Suprapubic skin (tissue), 4 donors: ENCODE results near the gene MUC6. TPM values are rescaled to one million over a fixed set of nuclear protein-coding genes. Genes with fewer than 3 reads are reported as not detected.

Experiments used
- DNase-seq, 2 donors: peaks; one replicate each; pipeline ENCODE4 v3.0.0-alpha.2; 2019; ENCODE audit warnings: low spot score in 2 of 2
- H3K27ac ChIP-seq: fragments of 200-600 bp; sonication (generic); one replicate; pipeline ENCODE4 v1.5.1; 2019
- H3K27me3 ChIP-seq: fragments of 200-600 bp; sonication (generic); one replicate; pipeline ENCODE4 v1.5.1; 2019
- H3K36me3 ChIP-seq: fragments of 200-600 bp; sonication (generic); one replicate; pipeline ENCODE4 v1.5.1; 2019
- H3K4me1 ChIP-seq: fragments of 200-600 bp; sonication (generic); one replicate; pipeline ENCODE4 v1.5.1; 2019
- H3K4me3 ChIP-seq: fragments of 200-600 bp; sonication (generic); one replicate; pipeline ENCODE4 v1.5.1; 2019; ENCODE audit warnings: mild to moderate bottlenecking
- H3K9me3 ChIP-seq: fragments of 200-600 bp; sonication (generic); one replicate; pipeline ENCODE4 v1.5.1; 2019
- EP300 ChIP-seq: sonication (generic); formaldehyde crosslinking; IDR thresholded peaks from one replicate; pipeline ENCODE4 v1.6.1; 2017; ENCODE audit warnings: antibody characterized with exemption
- POLR2A ChIP-seq, 2 donors: fragments of 450-650 bp; IDR thresholded peaks; one replicate each; pipeline ENCODE4 v1.6.1; 2017; ENCODE audit warnings: antibody characterized with exemption in 2 of 2, mild to moderate bottlenecking in 2 of 2, moderate library complexity in 2 of 2
- POLR2AphosphoS5 ChIP-seq, 3 donors: sonication (generic); formaldehyde crosslinking; IDR thresholded peaks; one replicate each; pipeline ENCODE4 v1.6.1; 2017; ENCODE audit warnings: antibody characterized with exemption in 3 of 3
- WGBS: methylation state at CpG from one replicate; pipeline ENCODE4 v1.1.5; 2018; 5-methylcytosine and 5-hydroxymethylcytosine counted together
- total RNA-seq, 4 donors: library from RNA; depleted of rRNA; stranded (reverse); fragments of >200 nt; gene quantifications; one replicate each; pipeline ENCODE4 v1.1.0, GENCODE V29; 2016
- TF ChIP-seq, protein P1 (sequence below), 2 donors: fragments of 200-600 bp in 1 of 2; fragments of 450-650 bp in 1 of 2; sonication (generic) in 1 of 2; IDR thresholded peaks; one replicate each; pipeline ENCODE4 v1.5.1; 2016 to 2019; ENCODE audit warnings: antibody characterized with exemption in 2 of 2, mild to moderate bottlenecking in 1 of 2, moderate library complexity in 1 of 2

Gene MUC6
- total RNA-seq, 4 donors from 2014 or later, result 0.04 TPM; not detected in 3

- peak; percentile 74 to 80 for DNase-seq
- no peaks in the 10 kb centered on the region for H3K9me3 ChIP-seq
- TF ChIP-seq POLR2A (IDR thresholded peaks at IDR 0.05) (no peak), EP300 (no peak), POLR2AphosphoS5 (IDR thresholded peaks at IDR 0.05) (no peak)
- TF ChIP-seq, protein P1, sequence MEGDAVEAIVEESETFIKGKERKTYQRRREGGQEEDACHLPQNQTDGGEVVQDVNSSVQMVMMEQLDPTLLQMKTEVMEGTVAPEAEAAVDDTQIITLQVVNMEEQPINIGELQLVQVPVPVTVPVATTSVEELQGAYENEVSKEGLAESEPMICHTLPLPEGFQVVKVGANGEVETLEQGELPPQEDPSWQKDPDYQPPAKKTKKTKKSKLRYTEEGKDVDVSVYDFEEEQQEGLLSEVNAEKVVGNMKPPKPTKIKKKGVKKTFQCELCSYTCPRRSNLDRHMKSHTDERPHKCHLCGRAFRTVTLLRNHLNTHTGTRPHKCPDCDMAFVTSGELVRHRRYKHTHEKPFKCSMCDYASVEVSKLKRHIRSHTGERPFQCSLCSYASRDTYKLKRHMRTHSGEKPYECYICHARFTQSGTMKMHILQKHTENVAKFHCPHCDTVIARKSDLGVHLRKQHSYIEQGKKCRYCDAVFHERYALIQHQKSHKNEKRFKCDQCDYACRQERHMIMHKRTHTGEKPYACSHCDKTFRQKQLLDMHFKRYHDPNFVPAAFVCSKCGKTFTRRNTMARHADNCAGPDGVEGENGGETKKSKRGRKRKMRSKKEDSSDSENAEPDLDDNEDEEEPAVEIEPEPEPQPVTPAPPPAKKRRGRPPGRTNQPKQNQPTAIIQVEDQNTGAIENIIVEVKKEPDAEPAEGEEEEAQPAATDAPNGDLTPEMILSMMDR (IDR thresholded peaks at IDR 0.05), result no peak
- no peaks in the 10 kb centered on the region for H3K36me3 ChIP-seq
- H3K4me3 ChIP-seq, result no peak overlapping the region
- H3K27ac ChIP-seq, result no peak overlapping the region
- peaks cover 29% of the 10 kb centered on the region for H3K27me3 ChIP-seq
- WGBS, result no CpG with 5 or more reads among the region's 13 CpGs
- peaks cover 20% of the 10 kb centered on the region for H3K4me1 ChIP-seq
These were observed 36.8 kb upstream of the MUC6 start for GRCh38 chr11:1073261-1073724.

DNA sequence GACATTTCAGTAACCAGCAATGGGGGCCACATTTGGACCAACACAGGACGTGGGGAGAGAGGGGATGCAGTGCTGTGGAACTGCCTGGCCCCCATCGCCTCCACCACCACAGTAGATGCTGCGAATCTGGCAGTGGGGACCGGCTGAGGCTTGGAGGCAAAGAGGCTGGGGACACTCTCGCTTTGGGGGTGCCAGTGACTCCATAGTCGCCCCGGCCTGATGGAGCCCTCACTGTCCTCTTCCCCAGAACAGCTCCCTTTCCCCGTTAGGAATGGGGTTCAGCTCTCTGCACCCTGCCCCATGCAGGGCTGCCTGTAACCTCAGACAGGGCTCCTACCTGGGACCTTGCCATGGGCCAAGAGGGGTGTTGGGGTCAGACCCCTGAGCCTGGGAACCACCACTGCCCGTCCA lies 36.3 kb upstream of the MUC6 start:
- TF ChIP-seq EP300 (no peak), POLR2A (IDR thresholded peaks at IDR 0.05) (no peak), POLR2AphosphoS5 (IDR thresholded peaks at IDR 0.05) (no peak)
- TF ChIP-seq, protein P1 (IDR thresholded peaks at IDR 0.05), result no peak
- Histone ChIP-seq H3K4me1 (peaks cover 20% of the 10 kb centered on the region), H3K4me3 (no peak overlapping the region), H3K27ac (no peak overlapping the region), H3K9me3 (no peaks in the 10 kb centered on the region), H3K27me3 (peaks cover 31% of the 10 kb centered on the region), H3K36me3 (no peaks in the 10 kb centered on the region)
- peak in 1 of 2 donors; percentile 70 for DNase-seq
- WGBS, result 92% methylated on average over 6 of the region's 9 CpGs

- Histone ChIP-seq H3K9me3 (no peaks in the 10 kb centered on the region), H3K27ac (no peak overlapping the region), H3K36me3 (no peaks in the 10 kb centered on the region), H3K4me1 (peaks cover 20% of the 10 kb centered on the region), H3K27me3 (peaks cover 31% of the 10 kb centered on the region), H3K4me3 (no peak overlapping the region)
- no peak for TF ChIP-seq POLR2AphosphoS5 (IDR thresholded peaks at IDR 0.05)
- TF ChIP-seq POLR2A (IDR thresholded peaks at IDR 0.05), result no peak
- TF ChIP-seq, protein P1 (IDR thresholded peaks at IDR 0.05), result no peak
- no peak for TF ChIP-seq EP300
- peak; percentile 63 to 78 for DNase-seq
- 25% methylated on average over 9 of the region's 18 CpGs for WGBS
These were observed 35.8 kb upstream of the MUC6 start for GRCh38 chr11:1072116-1072820.

DNA sequence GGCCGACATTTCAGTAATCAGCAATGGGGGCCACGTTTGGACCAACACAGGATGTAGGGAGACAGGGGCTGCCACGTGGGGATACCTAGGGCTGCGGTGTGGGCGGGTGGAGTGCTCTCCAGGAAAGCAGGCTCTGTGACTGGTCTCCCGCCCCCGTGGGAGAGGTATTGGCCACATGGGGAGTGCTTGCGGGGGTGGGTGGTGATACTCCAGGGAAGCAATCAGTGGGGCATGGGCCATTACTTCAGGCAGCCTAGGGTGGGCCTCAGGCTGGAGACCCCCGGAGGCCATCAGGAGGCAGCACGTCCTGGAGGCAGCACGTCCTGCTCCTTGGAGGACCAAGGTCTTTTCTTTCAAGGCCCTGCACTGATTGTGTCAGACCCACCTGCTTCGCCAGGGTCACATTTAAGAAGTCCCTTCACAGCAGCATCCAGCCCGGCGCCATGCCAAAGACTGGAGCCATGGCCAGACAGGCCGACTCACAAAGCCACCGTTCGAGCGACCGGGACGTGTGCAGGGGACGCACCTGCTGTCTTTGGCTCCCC lies 35.1 kb upstream of the MUC6 start:
- TF ChIP-seq, protein P1 (IDR thresholded peaks at IDR 0.05), result no peak
- TF ChIP-seq EP300 (no peak), POLR2A (IDR thresholded peaks at IDR 0.05) (no peak), POLR2AphosphoS5 (IDR thresholded peaks at IDR 0.05) (no peak)
- Histone ChIP-seq H3K4me3 (no peak overlapping the region), H3K36me3 (no peaks in the 10 kb centered on the region), H3K27me3 (peaks cover 26% of the 10 kb centered on the region), H3K4me1 (peaks cover 20% of the 10 kb centered on the region), H3K27ac (no peak overlapping the region), H3K9me3 (no peaks in the 10 kb centered on the region)
- 84% methylated on average over 21 of the region's 21 CpGs for WGBS
- DNase-seq, result peak; percentile 62 to 71
